ENCODE data around the gene BMP3.
A peak's percentile ranks its signal among the peaks of the same experiment; 100 is the strongest.

BMP3 gene

GRCh38 chr4:81023484-81023883, 7.0 kb upstream of the BMP3 start:
- H3K27me3 ChIP-seq (ENCODE audit: insufficient read depth, poor library complexity, severe bottlenecking) = peaks cover 3% of the 10 kb centered on the region
- DNase-seq (ENCODE audit: low read depth in 1 of 2, low spot score in 1 of 2) = no peak
- TF ChIP-seq GABPA (IDR thresholded peaks at IDR 0.05; ENCODE audit: low read depth) = no peak
- TF ChIP-seq POLR2AphosphoS5 (IDR thresholded peaks at IDR 0.05; ENCODE audit: low read depth) = no peak
- TF ChIP-seq SPI1 (IDR thresholded peaks at IDR 0.05; ENCODE audit: borderline replicate concordance, low read depth) = no peak
- TF ChIP-seq CTCF (IDR thresholded peaks at IDR 0.05; ENCODE audit: insufficient read depth, low read length) = no peak
- no peak for TF ChIP-seq REST (IDR thresholded peaks at IDR 0.05; ENCODE audit: insufficient replicate concordance, low read depth)
- H3K27ac ChIP-seq (replicated peaks) = no peak overlapping the region
- H3K4me3 ChIP-seq (replicated peaks; ENCODE audit: insufficient read depth, low read length) = no peak overlapping the region

- Histone ChIP-seq H3K27me3 (ENCODE audit: insufficient read depth, poor library complexity, severe bottlenecking) (peaks cover 38% of the 10 kb centered on the region), H3K27ac (replicated peaks) (no peak overlapping the region), H3K4me3 (replicated peaks; ENCODE audit: insufficient read depth, low read length) (0 out of 2 replicates have a peak overlapping the region, but pooled peaks have one; percentile 4)
- TF ChIP-seq POLR2AphosphoS5 (IDR thresholded peaks at IDR 0.05; ENCODE audit: low read depth) = no peak
- TF ChIP-seq REST (IDR thresholded peaks at IDR 0.05; ENCODE audit: insufficient replicate concordance, low read depth) = no peak
- no peak for TF ChIP-seq SPI1 (IDR thresholded peaks at IDR 0.05; ENCODE audit: borderline replicate concordance, low read depth)
- TF ChIP-seq GABPA (IDR thresholded peaks at IDR 0.05; ENCODE audit: low read depth) = no peak
- TF ChIP-seq CTCF (IDR thresholded peaks at IDR 0.05; ENCODE audit: insufficient read depth, low read length) = no peak
- no peak for DNase-seq (ENCODE audit: low read depth in 1 of 2, low spot score in 1 of 2)
Observed at GRCh38 chr4:81030981-81031791, 678 bp downstream of the BMP3 start.

- no peak overlapping the region for H3K4me3 ChIP-seq (replicated peaks; ENCODE audit: insufficient read depth, low read length)
- peaks cover 38% of the 10 kb centered on the region for H3K27me3 ChIP-seq (ENCODE audit: insufficient read depth, poor library complexity, severe bottlenecking)
Observed at GRCh38 chr4:81031796-81032551, 1.5 kb downstream of the BMP3 start.

More at GRCh38 chr4:81031796-81032551, 1.5 kb downstream of the BMP3 start:
- DNase-seq (ENCODE audit: low read depth in 1 of 2, low spot score in 1 of 2) = no peak
- TF ChIP-seq SPI1 (IDR thresholded peaks at IDR 0.05; ENCODE audit: borderline replicate concordance, low read depth) (no peak), POLR2AphosphoS5 (IDR thresholded peaks at IDR 0.05; ENCODE audit: low read depth) (no peak), CTCF (IDR thresholded peaks at IDR 0.05; ENCODE audit: insufficient read depth, low read length) (no peak)
- H3K27ac ChIP-seq (replicated peaks) = no peak overlapping the region

Data from HL-60 (cell line).